GM18498 (cell line): Measurements from ENCODE around the gene ADAT1.
"Not testable (repeated sequence)": the region's sequence is repeated elsewhere in the genome, so short reads cannot be mapped to it uniquely, and the experiment has no call there.

ENCODE experiments used
- ATAC-seq: cut with Tn5 transposase; IDR thresholded peaks from one replicate; pipeline ENCODE4 v1.9.1; 2021; ENCODE audit warnings: mild to moderate bottlenecking, moderate library complexity; ENCODE audit not compliant: unreplicated experiment

Gene ADAT1

DNA sequence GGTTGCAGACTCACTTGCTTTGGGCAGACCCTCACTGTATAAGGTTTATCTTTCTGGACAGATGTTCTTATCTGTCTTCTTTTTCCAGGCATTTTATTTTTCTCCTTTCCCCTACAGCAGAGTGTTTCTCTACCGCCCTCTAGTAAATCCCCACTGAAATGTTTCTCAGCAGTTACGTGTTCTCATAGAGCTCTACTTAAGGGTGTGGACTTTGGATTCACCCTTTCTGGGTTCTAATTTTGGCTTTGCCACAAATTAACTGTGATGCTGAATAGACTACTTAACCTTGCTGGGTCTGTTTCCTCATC lies 2.0 kb downstream of the ADAT1 start:
- no peak for ATAC-seq

DNA sequence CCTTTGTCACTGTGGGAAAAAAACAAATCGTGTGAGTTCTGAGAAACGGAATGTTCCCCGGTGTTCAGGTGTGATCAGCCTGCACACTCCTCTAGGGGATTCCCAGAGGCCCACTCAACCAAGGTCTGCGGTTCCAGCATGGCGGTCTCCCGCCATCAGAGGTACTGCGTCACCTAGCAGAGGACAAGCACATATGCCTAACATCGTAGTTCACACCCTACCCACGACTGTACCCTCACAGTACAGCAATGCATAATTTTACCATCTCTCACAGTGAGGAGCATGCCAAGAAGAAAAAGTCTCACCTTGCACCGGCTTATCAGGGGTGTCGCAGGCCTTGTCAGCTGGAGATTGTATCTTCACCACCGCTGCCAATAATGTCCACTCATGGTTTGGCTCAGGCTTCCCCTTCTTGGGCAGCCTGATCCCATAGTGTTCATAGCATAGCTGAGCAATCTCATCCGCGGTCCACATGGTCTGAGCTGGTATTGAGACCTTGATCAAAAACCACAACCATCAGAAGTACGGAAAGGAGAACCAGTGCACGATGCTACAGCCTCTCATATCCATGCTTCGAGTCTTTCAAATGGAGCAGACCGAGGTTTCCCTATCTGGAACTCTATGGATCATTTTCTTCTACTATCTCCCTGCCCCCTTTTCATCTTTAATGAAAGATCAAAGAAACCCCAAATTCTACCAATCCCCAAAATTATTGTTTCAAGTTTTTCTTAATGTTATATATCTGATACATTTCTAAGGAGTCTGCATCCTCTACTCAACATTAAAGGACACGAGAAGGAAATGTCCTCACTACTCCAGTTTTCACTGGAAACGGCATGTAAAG lies 2.5 kb downstream of the ADAT1 start:
- no peak for ATAC-seq

DNA sequence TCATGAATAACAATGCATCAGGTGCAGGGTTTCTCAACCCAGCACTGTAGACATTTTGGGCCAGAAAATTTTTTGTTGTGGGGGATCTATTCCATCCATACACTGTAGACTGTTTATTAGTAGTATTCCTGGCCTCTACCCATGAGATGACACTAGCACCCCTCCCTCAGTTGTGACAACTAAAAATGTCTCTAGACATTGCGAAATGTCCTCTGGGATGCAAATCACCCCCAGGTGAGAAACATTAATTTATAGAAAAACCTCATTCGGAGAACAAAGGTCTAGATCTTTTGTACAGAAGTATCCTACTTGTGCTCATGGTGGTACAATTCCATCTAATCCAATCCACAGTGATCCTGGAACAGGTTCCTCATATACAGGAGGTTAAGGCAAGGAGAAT lies 4.3 kb downstream of the ADAT1 start:
- no peak for ATAC-seq

DNA sequence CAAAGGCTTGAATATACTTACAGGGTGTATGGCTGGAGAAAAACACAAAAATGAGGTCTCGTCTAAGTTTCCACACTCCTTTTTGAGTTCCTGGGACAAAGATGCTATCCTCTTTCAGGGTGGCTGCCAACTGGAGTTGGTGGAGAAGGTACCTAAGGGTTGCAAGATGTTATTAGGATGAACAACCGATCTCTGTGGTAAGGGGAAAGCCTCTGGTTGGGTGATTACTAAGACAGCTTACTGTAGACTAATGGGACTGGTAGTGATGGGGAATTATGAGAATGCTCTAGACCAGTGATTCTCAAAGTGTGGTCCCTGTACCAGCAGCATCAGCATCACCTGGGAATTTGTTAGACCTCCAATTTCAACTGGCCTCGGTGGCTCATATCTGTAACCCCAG lies 6.0 kb downstream of the ADAT1 start:
- ATAC-seq = no peak

DNA sequence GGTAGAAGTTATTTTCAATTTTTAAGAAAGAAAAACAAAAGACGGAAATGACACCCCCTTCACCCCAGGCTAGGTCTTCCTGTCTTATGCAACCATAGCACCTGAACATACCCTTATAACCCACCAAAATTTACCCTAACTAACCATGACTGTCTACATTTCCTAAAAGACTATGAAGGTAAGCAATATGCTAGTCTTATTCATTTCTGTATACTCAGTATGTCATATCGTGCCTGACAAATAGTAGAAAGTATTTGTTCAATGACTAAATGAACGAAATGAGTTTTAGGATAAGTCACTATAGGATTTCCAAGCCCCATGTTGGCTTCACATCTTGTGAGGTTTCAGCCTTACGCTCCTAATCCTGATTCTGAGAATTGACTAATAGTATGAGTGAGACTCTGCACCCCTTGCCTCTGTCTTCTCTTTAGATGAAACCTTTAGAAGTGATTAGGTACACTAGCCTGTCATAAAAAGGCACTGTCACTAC lies 6.5 kb downstream of the ADAT1 start:
- no peak for ATAC-seq

DNA sequence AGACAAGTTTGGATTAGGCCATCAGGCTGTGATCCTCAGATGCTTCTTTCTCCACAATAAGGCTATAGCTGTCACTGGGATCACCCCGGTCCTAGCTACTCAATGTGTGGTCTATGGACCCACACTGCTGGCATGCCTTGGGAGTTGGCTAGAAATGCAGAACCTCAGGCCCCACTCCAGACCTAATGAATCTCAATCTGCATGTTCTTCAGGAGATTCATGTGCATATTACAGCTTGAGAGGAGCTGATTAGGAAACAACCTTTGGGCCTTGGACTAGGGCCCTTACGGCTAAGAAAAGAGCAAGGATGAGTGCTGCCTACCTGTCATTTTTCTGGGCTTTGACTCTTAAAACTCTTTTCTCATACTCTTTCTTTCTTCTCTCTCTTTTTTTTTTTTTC lies 7.5 kb downstream of the ADAT1 start:
- ATAC-seq = no peak

DNA sequence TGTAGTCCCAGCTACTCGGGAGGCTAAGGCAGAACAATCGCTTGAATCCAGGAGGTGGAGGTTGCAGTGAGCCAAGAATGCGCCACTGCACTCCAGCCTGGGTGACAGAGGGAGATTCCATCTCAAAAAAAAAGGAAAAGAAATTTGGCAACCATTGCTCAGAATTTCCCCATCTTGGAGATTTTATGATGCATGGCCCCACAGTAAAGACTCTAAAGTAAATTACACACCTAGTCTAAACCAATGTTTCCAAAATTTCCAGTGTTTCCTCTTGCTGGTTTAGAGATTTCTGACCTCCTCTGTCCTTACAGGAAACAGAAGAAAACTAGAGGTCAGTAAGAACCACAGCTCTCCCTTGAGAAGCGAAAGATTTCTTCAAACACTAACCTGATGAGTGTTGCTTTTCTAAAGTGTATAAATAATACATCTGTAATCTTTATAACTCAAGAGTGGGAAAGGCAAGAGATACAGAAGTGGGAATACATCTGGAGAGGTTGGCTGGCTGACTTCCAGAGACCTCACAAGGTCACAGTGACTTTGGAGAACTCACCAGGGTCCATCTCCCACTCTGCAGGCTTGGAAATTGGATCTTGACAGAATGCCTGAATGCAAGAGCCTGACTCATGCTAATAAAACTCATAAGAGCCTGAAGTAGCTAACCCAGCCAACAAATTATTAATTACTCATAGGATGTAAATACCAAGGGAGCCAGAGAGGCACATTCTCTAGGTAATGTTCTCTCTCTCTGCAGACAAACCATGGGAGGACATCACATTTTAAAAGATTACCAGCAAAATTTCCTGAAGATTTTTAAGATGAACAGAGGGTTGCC lies 8.8 kb downstream of the ADAT1 start:
- ATAC-seq = no peak

DNA sequence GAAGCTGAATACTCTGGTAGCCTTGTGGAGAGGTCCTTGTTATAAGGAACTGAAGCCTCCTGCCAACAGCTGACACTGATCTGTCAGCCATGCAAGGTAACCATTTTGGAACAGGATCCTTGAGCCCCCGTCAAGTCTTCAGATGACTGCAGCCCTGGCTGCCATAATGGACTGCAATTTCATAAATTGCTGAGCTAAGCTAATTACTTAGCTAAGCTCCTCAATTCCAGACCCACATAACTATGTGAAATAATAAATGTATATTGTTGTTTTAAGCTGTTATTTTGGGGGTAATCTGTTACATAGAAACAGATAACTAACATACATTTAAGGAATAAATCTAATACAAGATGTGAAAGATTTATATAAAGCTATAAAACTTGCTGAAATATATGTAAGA lies 16.6 kb downstream of the ADAT1 start:
- no peak for ATAC-seq

DNA sequence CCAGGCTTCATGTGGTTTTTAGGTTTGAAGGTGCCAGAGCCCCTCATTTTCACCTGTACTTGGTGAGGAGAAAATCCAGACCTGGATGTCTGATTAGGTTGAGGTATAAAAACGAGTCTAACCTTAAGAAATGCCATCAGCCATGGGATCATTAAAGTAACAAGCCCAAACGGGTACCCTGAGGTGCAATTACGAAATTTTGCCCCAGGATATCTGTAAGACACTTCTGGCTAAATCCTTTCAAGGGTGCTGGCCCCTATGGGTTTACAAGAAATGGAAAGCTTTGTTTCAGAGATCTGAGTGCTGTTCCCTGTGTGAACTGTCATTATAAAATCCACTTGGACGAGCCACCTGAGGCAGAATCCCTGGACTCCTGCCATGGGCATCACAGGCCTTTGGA lies 19.8 kb downstream of the ADAT1 start:
- no peak for ATAC-seq

DNA sequence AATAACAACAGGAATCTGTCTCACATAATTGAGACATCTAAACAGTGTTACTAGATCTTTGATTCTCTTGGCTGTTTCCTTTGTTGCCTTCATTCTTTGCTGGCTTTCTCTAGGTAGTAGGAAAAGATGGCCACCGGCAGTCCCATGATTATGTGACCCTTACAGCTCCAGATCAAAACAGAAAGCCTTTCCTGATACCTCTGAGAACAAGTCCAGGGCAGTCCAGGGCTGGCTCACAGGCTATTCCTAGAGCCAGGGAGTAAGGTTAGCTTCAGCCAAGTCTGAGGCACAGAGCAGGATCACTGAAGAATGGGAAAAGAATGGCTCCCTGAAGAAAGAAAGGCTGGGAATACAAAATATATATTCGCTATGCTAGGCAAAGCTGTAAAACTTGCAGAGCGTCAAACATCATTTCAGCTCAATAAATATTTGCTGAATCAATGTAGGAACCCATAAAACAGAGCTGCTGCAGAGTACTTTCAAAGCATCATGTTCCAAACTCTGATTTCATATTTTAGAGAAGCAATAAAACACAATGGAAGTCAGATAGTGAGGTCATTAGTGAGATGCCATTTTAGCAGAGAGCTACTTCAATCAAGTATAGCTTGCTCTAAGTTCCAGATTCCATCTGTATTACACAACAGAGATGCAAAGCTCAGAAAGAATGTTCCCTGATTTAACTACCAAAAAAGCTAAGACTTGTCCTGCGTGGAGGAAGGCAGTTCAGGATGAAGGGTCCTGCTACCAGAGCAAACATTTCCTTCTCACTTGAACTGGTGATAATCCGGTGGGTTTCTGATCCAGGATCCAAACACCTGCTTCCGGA lies 23.4 kb downstream of the ADAT1 start:
- ATAC-seq = no peak

DNA sequence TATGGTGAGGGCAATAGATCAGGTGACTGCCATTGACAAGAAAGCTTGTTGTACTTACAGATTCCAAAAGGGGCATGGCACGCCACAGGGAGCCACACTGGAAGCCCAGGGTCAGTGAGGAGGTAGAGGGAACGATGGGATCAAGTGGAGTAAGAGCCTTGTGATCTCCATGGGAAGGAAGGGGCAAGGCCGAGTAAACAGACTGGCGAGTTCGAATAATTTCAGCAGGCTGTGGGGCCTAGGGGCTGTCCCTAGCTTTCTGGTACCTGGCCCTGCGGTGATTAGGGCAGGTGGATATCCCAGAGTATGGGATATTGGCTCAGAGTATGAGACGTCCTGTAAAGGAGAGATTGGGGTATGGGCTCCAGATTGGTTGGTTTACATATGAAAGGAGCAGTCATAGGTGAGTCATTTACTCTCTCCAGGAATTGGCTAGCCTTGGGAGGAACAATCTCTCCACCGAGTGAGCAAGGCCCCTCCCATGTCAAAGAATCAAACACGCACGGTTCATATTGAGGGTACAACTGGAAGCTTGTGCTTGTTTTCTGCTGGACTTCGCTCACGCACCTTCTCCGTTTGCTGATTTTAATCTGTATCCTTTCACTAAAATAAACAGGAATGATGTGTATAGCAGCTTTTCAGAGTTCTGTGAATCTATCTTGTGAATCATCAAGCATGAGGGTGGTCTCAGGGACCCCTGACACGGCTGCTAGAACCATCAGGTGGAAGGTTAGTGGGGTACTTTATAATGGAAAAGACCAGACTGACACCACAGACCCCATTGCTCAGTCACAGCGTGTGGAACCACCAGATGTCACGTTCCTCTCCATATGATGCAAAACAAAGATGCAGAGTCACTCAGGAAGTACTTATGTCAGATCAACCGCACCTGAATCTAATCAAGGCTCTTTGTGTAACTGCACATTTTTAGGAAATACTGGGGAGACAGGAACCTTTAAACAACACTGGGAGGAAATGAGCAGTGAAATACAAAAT lies 29.0 kb downstream of the ADAT1 start:
- ATAC-seq = no peak

DNA sequence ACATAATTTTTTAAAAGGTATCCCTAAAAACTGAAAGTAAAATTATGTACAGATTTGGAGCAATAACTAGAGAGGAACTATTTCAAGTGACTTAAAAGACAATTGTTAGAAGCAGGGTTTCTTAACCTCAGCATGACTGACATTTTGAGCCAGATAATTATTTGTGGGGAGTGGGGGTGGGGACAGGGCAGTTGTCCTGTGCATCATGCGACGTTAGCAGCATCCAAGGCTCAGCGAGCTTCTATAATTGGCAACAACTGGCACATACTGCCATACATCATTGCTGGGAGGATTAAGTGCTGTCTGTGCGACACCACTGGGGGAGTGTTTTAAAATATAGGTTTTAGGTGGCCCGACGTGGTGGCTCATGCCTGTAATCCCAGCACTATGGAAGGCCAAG lies 29.8 kb downstream of the ADAT1 start:
- no peak for ATAC-seq

DNA sequence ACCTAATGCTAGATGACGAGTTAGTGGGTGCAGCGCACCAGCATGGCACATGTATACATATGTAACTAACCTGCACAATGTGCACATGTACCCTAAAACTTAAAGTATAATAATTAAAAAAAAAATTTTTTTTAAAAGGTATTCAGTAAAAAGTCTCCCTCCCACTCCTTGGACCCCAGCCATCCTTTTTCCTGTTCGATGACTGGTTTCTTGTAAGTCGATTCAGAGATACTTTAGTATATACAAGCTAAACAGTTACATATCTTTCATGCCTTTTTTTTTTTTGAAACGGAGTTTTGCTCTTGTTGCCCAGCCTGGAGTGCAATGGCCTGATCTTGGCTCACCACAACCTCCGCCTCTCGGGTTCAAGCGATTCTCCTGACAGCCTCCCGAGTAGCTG lies 31.2 kb downstream of the ADAT1 start:
- ATAC-seq = not testable (repeated sequence)

DNA sequence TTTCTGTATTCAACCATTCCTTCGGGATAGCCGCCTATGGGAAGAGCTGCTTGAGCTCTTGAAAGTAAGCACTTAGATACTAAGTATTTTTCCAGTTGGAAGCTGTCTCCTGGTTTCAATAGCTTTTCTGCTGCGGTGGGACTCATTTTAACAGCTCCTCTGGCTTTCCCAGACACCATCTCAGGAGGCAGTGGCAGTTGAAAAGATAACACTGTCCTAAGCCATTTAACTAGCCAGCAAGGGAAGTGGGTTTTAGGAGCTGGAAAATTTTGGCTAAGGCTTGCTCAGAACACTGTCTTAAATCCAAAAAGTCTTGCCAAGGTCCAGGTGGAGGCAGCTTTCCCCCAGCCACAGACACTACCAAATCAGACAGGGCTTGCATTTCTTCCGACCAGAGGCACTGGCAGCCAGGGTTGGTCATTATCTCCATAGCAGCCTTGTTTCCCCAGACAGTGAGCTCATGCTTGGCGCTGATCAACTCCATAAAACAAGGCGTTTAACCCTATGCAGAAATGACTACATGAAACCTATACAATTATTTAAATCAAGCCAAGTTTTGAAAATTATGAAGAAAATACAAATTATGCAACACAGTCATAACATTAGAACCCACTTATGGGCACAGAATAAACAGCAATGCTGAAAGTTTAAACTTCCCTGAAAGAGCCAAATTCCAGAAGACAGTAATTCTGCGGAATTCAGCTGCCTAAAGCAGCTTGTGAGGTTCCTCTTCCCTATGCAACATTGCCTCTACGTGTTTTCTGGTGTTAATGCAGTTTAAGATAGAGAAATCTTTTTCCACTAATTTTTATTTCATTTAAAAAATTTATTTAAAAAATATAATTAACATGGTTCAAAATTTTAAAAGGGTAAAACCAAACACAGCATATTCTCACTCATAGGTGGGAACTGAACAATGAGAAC lies 31.9 kb downstream of the ADAT1 start:
- ATAC-seq = no peak

DNA sequence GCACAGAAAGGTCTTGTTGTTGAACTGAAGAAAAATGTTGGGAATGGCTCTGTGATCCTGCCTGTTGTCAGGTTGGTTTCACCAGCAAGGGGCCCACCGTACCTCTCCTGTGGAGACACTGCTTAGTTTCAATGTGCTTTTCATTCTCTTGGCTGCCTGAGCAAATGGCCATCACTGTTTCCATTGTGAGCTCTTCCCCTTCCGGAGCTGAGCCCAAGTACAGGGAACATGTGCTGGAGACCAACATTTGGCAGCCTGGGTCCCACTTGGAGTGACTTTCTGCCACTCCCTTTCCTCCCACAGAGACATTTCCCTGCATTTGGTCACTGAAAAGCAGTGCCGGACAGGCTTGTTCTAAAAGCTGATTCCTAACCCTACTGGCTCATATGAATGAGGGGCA lies 33.8 kb downstream of the ADAT1 start:
- ATAC-seq = no peak

DNA sequence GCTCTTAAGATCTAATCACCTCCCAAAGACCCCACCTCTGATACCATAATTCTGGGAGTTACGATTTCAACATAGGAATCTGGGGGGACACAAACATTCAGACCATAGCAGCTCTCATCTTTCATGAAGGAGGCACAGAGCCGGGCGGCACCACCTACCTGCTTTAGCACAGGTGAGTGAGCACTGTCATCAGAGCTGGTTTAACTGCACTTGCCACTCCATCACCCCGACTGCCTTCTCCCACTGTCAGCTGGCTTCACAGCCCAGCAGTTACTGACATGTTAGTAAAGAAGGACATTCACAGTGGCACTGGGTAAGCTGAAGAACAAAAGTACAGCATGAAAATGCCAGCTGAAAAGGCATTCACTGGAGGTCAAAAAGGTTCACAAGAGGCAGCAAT lies 34.4 kb downstream of the ADAT1 start:
- no peak for ATAC-seq

DNA sequence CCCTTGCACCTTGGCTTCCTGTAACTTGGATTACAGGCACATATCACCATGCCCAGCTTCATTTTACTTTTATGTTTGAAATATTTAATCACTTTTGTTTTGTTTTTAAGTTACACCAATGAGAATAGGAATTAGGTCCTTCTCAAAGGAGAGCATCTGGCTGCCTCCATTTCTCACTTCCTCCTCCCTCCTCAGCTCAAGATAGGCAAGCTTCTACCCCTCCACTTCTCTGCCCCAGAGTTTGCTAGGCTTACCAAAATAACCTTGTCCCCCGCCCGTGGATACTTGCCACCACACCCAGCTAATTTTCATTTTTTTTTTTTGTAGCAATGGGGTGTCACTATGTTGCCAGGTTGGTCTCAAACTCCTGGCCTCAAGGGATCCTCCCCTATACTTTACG lies 39.0 kb downstream of the ADAT1 start:
- peak; percentile 71 for ATAC-seq

DNA sequence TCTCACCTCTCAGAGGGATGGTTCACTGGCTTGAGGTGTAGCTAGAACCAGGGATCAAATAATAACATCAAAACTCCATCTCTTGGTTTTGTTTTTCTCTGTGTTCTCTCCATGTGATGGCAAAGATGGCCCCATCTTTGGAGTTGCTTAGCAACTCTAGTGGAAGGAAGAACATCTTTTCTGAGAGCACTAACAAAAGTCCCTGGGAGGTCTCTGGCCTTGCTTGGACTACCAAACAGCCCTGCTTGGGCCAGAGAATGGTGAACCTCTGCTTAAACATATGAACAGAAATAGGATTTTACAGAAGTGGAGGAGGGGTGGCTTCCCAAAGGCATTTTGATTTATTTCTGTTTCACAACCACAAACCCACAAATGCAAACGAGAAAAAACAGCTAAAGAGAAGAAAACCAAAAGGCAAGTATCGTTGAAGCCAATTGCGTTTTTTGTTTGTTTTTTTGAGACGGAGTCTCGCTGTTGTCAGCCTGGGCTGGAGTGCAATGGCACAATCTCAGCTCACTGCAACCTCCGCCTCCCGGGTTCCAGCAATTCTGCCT lies 43.7 kb downstream of the ADAT1 start:
- ATAC-seq = no peak

DNA sequence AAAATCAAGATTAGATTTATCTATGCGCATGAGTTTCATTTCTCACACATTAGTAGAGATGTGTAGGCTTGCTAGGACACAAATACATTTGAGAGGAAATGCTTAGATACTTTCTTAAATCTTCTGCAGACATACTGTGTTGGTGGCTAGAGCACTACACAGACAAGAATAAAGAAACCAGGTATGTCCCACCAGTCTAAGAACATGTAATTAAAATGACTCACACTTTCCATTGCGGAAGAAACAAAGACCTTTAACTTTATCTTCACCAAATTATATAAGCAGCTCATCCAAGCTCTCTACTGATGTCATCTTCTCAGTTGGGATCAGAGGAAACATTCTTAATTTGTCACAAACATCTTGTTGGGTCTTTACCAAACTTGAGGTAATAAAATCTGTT lies 44.4 kb downstream of the ADAT1 start:
- no peak for ATAC-seq
